Measurements from ENCODE around the gene CD1D. TPM values are rescaled to one million over a fixed set of nuclear protein-coding genes. Genes with fewer than 3 reads are reported as not detected.
"Not testable (repeated sequence)": the region's sequence is repeated elsewhere in the genome, so short reads cannot be mapped to it uniquely, and the experiment has no call there.

Gene CD1D
- total RNA-seq, 2 experiments from 2014 or later: not detected

GRCh38 chr1:158204458-158204827, 23.7 kb downstream of the CD1D start:
- POLR2A ChIA-PET: no interaction called here
- CTCF ChIA-PET: interaction anchor here (0.6 to 3.4 kb wide), 22 partner anchors 8 to 872 kb away, joined by 3 to 33 read pairs (median 4); partner anchors contain the start of genes AIM2 and IFI16
- no peak for DNase-seq
- H3K9me3 Mint-ChIP-seq: no peaks in the 10 kb centered on the region
- H3K4me3 Mint-ChIP-seq: no peak overlapping the region
- no peaks in the 10 kb centered on the region for H3K36me3 Mint-ChIP-seq
- peaks cover 14% of the 10 kb centered on the region for H3K27me3 Mint-ChIP-seq
- intact Hi-C loops (cut with micrococcal nuclease): loop anchor here (1.0 to 10.0 kb wide), 3 partner anchors 128 to 870 kb away; partner anchors contain the start of genes AIM2 and CD1B
- H3K4me1 Mint-ChIP-seq (ENCODE audit: low read depth): peaks cover 7% of the 10 kb centered on the region
- H3K27ac Mint-ChIP-seq: no peak overlapping the region

GRCh38 chr1:158208586-158209116, 28.0 kb downstream of the CD1D start:
- peaks cover 30% of the 10 kb centered on the region for H3K27me3 Mint-ChIP-seq
- DNase-seq: no peak
- ChIA-PET POLR2A (no interaction called here), CTCF (interaction anchor here (0.9 kb wide), 1 partner anchor 121 kb away, joined by 3 read pairs; no protein-coding TSS in a partner anchor)
- no peaks in the 10 kb centered on the region for H3K9me3 Mint-ChIP-seq
- no peak overlapping the region for H3K27ac Mint-ChIP-seq
- H3K4me1 Mint-ChIP-seq (ENCODE audit: low read depth): peaks cover 7% of the 10 kb centered on the region
- no peaks in the 10 kb centered on the region for H3K36me3 Mint-ChIP-seq
- H3K4me3 Mint-ChIP-seq: no peak overlapping the region
- intact Hi-C loops (cut with micrococcal nuclease): loop anchor here (10.0 kb wide), 1 partner anchor 866 kb away; the partner anchor contains the start of gene AIM2

DNA sequence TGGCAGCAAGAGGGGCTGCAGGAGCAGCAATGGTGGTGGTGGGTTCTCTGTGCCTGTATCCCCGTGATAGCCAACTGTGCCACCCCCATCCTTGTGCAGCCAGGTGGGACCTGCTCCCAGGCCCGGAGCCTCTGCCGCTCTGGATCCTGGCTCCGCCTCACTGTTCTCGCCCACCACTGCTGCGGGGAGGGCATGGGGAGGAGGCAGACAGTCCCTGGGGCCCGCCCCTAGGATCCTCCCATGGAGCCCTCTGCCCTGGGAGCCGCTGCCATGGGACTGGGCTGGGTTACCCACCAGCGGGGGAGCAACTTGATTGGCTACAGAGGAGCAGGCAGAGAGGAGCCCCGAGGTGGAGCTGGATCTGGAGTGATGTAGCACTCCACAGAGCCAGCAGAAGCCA, 31.6 kb downstream of the CD1D start:
- H3K4me1 Mint-ChIP-seq (ENCODE audit: low read depth): no peaks in the 10 kb centered on the region
- ChIA-PET POLR2A (no interaction called here), CTCF (interaction anchor here (1.5 kb wide), 1 partner anchor 8 kb away, joined by 6 read pairs; no protein-coding TSS in a partner anchor)
- intact Hi-C loops (cut with micrococcal nuclease): no loop called here
- DNase-seq: no peak
- peaks cover 37% of the 10 kb centered on the region for H3K27me3 Mint-ChIP-seq
- H3K4me3 Mint-ChIP-seq: no peak overlapping the region
- H3K36me3 Mint-ChIP-seq: no peaks in the 10 kb centered on the region
- H3K27ac Mint-ChIP-seq: no peak overlapping the region
- no peaks in the 10 kb centered on the region for H3K9me3 Mint-ChIP-seq

DNA sequence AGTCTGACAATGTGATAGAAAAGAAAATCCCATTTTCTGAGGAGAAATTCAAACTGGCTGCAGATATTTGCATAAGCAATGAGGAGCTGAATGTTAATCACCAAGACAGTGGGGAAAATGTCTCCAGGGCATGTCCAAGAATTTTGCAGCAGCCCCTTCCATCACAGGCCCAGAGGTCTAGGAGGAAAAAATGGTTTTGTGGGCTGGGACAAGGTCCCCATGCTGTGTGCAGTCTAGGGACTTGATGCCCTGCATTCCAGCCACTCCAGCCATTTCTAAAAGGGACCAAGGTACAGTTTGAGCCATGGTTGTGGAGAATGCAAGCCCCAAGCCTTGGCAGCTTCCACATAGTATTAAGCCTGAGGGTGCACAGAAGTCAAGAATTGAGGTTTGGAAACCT, 42.8 kb downstream of the CD1D start:
- H3K4me3 Mint-ChIP-seq; H3K27ac Mint-ChIP-seq; H3K4me1 Mint-ChIP-seq (ENCODE audit: low read depth); H3K36me3 Mint-ChIP-seq; POLR2A ChIA-PET; DNase-seq; intact Hi-C loops (cut with micrococcal nuclease): not testable (repeated sequence)
- Mint-ChIP-seq H3K9me3 (peaks cover 24% of the 10 kb centered on the region), H3K27me3 (peaks cover 28% of the 10 kb centered on the region)
- CTCF ChIA-PET: interaction anchor here (1.0 kb wide), 1 partner anchor 20 kb away, joined by 3 read pairs; no protein-coding TSS in a partner anchor

DNA sequence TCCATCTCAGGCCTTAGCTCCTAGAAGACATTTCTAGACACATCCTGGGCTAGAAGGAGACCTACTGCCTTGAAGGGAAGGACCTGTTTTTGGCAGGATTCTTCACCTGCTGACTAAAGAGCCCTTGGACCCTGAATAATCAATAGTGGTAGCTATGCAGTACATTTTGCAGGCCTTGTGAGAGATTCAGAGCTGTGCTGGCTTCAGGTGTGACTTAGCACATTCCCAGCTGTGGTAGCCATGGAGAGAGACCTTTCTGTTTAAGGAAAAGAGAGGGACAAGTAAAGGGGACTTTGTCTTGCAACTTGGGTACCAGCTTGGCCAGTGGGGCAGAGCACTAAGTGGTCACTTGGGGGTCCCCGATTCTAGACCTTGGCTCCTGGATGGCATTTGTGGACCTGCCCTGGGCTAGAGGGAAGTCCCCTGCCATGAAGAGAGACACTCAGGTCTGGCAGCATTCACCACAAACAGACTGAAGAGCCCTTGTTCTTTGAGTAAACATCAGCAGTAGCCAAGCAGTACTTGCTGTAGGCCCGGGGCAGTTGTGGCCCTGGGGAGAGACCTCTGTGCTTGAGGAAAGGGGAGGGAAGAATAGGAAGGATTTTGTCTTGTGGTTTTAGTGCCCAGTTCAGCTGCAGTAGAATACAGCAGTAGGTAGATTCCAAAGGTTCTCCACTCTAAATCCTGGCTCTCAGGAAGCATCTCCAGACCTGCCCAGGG, 47.4 kb downstream of the CD1D start:
- H3K9me3 Mint-ChIP-seq: peaks cover 14% of the 10 kb centered on the region

More for the DNA sequence above, 47.4 kb downstream of the CD1D start:
- intact Hi-C loops (cut with micrococcal nuclease): no loop called here
- Mint-ChIP-seq H3K27ac (no peak overlapping the region), H3K27me3 (peaks cover 32% of the 10 kb centered on the region), H3K4me3 (no peak overlapping the region), H3K36me3 (peaks cover 7% of the 10 kb centered on the region), H3K4me1 (ENCODE audit: low read depth) (no peaks in the 10 kb centered on the region)
- no peak for DNase-seq
- ChIA-PET POLR2A (no interaction called here), CTCF (no interaction called here)

Other genes with a start within 250 kb of the CD1D start
- not detected for gene KIRREL1, start 187.2 kb upstream of the CD1D start, total RNA-seq
- gene CD1A, start 73.5 kb downstream of the CD1D start, total RNA-seq: not detected
- gene CD1C, start 109.0 kb downstream of the CD1D start, total RNA-seq: not detected
- gene CD1B, start 150.6 kb downstream of the CD1D start, total RNA-seq: not detected
- not detected for gene CD1E, start 173.0 kb downstream of the CD1D start, total RNA-seq
- gene OR10T2, start 218.6 kb downstream of the CD1D start, total RNA-seq: not detected
- gene OR10K2, start 245.3 kb downstream of the CD1D start, total RNA-seq: not detected